ENCODE results near the gene GFOD1.
A peak's percentile ranks its signal among the peaks of the same experiment; 100 is the strongest.

GFOD1 gene, protein sequence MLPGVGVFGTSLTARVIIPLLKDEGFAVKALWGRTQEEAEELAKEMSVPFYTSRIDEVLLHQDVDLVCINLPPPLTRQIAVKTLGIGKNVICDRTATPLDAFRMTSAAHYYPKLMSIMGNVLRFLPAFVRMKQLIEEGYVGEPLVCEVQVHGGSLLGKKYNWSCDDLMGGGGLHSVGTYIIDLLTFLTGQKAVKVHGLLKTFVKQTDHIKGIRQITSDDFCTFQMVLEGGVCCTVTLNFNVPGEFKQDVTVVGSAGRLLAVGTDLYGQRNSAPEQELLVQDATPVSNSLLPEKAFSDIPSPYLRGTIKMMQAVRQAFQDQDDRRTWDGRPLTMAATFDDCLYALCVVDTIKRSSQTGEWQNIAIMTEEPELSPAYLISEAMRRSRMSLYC

DNA sequence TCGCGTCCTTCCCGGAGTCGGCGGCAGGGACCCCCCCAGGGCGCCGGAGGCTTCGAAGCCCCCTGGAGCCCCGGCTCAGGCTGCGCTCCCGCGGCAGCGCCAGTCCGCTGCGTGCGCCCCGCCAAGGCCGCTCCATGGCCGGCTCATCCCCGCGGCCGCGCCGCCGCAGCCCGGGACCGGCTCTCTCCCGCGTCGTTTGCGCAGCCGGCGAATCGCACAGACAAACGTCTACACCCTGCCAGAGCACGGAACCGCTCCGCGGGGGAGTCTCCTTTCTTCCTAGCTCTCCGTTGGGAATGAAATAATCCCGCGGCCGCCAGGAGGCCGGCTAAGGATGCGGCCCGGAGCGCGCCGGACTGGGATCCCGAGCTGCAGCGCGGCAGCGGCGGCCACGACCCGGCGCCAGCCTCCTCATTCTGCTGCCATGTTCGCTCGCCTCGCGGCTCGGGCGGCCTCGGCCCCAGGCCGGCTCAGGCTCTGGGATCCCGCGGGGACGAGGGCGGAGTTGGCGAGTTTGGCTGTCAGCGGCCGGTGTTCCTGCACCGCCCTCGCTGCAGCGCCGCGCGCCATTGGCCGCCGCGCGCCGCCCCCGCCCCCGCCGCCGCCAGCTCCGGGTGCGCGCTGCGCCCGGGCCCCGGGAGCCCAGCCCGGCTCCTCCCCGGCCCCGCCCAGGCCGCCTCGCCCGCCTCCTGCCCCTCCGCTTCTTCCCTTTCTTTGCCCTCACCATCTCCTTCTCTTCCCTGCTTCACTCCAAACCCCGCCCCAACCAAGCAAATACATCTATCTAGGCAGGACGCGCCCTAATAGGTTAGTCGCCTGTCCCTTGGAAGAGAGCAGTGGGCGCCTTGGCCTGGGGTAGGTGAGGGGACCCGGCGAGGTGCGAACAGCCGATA is at the start of gene GFOD1:
Gene GFOD1, minus strand, starts transcription at position 479 of the 893 bp plus-strand sequence. CDS start 710 bp downstream, outside the sequence.
- no peaks in the 10 kb centered on the region for H3K36me3 Mint-ChIP-seq (ENCODE audit: low read depth)
- H3K27me3 Mint-ChIP-seq (ENCODE audit: low read depth), result peaks cover 30% of the 10 kb centered on the region
- peak within 1 kb of the TSS; percentile 71 for H3K27ac Mint-ChIP-seq
- peak within 1 kb of the TSS; percentile 90 for H3K4me3 Mint-ChIP-seq
- H3K9me3 Mint-ChIP-seq, result no peaks in the 10 kb centered on the region
- H3K4me1 Mint-ChIP-seq (ENCODE audit: low read depth), result peaks cover 35% of the 10 kb centered on the region

DNA sequence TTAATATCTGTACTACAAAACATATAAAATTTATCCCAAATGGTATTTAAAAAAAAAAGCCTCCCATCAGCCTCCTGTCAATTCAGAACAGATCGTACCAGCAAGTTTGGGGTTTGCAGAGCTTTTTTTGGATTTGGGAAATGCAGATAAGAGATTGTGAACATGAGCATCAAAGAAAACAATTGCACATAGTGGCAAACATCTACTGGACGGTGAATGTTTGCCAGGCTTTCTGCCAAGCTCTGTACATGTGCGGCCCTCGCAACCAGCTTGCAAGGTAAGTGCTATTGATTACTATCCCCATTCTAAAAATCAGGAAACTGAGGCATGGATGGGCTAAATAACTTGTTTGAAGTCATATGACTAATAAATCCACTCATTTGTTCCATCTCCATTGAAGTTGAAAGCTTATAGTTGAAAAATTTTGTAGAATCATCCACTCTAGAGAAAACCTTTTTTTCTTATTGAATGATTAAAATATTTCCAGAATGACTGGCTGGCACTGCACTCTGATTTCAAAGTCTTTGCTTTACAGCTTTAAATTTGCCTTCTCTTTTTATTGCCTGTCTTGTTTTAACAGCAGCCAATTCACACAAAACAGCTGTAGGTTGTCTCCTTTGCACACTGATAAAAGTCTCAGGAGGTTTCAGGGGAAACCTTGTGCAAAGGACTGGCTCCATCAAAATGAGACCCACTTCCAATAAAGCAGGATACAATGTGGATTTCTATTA is 49.6 kb upstream of the GFOD1 start:
- Mint-ChIP-seq H3K36me3 (ENCODE audit: low read depth) (no peaks in the 10 kb centered on the region), H3K4me1 (ENCODE audit: low read depth) (peaks cover 2% of the 10 kb centered on the region), H3K27ac (no peak overlapping the region), H3K27me3 (ENCODE audit: low read depth) (peaks cover 5% of the 10 kb centered on the region), H3K9me3 (no peaks in the 10 kb centered on the region), H3K4me3 (no peak overlapping the region)

DNA sequence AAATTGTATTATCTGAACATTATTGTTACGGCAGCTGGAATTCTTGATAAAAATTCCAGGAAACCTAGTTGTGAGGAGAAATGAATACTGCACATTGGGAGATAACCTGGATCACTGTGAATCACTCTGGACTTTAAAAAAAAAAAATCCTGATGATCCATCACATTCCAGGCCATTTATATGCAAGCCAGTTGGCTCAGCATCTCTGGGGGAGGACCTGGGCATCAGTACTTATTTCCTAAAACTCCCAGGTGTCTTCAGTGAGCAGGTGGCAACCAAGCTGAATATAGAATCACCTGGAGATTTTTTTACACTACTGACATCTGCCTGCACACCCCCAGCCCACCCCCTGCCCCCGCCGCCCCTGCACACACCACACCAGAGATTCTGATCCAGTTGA is 47.9 kb upstream of the GFOD1 start:
- H3K9me3 Mint-ChIP-seq, result no peaks in the 10 kb centered on the region
- H3K27ac Mint-ChIP-seq, result no peak overlapping the region
- H3K4me3 Mint-ChIP-seq, result no peak overlapping the region
- peaks cover 2% of the 10 kb centered on the region for H3K4me1 Mint-ChIP-seq (ENCODE audit: low read depth)
- H3K27me3 Mint-ChIP-seq (ENCODE audit: low read depth), result peaks cover 5% of the 10 kb centered on the region
- no peaks in the 10 kb centered on the region for H3K36me3 Mint-ChIP-seq (ENCODE audit: low read depth)

DNA sequence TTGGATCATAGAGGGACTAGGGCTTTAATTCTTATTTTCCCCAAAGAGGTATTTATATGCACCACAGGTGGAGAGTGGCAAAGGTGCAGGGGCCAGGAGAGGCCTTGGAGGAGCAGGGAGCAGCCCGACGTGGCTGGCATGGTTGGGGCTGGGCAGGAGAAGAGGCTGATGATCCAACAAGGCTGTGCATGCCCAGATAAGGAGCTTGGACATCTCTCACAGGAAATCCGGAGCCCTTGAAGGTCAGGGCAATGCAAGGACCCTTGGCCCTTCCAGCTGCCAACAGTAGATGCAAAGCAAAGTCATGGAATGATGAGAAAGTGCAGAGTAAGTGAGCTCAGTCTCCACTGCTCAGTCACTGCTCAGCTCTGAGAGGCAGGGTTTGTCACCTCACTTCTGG is 47.1 kb upstream of the GFOD1 start:
- Mint-ChIP-seq H3K27ac (no peak overlapping the region), H3K4me1 (ENCODE audit: low read depth) (peaks cover 2% of the 10 kb centered on the region), H3K4me3 (no peak overlapping the region), H3K27me3 (ENCODE audit: low read depth) (peaks cover 5% of the 10 kb centered on the region), H3K9me3 (no peaks in the 10 kb centered on the region), H3K36me3 (ENCODE audit: low read depth) (no peaks in the 10 kb centered on the region)

DNA sequence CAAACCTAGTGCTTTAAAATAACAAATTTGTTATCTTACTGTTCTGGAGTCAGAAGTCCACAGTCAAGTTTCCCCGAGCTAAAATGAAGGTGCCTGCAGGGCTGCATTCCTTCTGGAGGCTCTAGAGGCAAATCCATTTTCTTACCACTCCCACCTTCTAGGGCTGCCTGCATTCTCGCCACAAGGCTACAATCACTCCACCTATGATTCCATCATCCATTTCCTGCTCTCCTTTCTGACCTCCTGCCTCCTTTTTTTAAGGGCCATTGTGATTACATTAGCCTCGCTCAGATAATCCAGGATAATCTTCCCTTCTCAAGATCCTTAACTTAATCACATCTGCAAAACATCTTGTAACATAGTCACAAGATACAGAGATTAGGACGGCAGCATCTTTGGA is 44.6 kb upstream of the GFOD1 start:
- no peak overlapping the region for H3K27ac Mint-ChIP-seq
- no peak overlapping the region for H3K4me3 Mint-ChIP-seq
- H3K36me3 Mint-ChIP-seq (ENCODE audit: low read depth), result no peaks in the 10 kb centered on the region

DNA sequence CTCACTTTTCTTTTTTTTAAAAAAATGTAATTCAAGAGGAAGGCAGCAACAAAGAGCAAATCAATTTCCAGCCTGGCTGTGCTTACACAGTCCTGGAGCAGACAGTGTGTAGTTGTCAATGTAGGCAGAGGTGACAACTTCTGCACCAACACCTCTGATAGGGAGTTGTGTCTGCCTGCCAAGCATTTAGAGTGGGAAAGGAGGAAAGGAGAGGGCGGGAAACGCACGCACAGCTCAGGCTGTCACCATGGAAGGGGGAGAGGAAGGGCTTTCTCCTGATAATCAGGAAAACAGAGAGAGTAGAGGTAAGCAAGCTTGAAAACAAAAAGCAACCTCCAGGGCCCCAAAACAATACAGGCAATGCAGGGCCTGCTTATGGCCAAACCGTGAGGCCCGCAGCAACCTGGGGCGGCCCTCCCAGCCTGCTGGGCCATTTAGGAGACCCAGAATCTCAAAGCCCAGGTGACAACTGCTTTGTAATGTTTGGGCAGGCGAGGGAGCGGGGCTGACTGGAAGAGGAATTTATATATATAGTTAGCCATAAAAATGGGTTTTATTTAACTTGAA is 41.5 kb upstream of the GFOD1 start:
- H3K27ac Mint-ChIP-seq, result no peak overlapping the region
- H3K36me3 Mint-ChIP-seq (ENCODE audit: low read depth), result no peaks in the 10 kb centered on the region
- no peaks in the 10 kb centered on the region for H3K9me3 Mint-ChIP-seq
- H3K27me3 Mint-ChIP-seq (ENCODE audit: low read depth), result no peaks in the 10 kb centered on the region
- H3K4me3 Mint-ChIP-seq, result no peak overlapping the region
- H3K4me1 Mint-ChIP-seq (ENCODE audit: low read depth), result peaks cover 2% of the 10 kb centered on the region

More for the DNA sequence above, 44.6 kb upstream of the GFOD1 start:
- H3K9me3 Mint-ChIP-seq, result no peaks in the 10 kb centered on the region
- no peaks in the 10 kb centered on the region for H3K27me3 Mint-ChIP-seq (ENCODE audit: low read depth)
- no peaks in the 10 kb centered on the region for H3K4me1 Mint-ChIP-seq (ENCODE audit: low read depth)

DNA sequence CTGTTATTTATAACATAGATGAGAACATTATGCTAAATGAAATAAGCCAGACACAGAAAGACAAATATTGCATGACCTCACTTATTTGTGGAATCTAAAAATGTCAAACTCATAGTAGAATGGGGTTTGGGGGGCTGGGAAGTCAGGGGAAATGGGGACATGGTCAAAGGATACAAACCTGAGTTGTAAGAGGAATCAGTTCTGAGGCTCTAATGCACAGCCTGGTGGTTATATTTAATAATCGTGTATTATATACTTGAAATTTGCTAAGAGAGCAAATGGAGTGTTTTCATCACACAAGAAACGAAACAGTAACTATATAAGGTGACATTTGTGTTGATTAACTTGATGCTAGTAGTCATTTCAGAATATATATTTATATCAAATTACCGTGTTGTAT is 40.8 kb upstream of the GFOD1 start:
- Mint-ChIP-seq H3K36me3 (ENCODE audit: low read depth) (no peaks in the 10 kb centered on the region), H3K9me3 (no peaks in the 10 kb centered on the region), H3K4me1 (ENCODE audit: low read depth) (peaks cover 2% of the 10 kb centered on the region), H3K27me3 (ENCODE audit: low read depth) (no peaks in the 10 kb centered on the region), H3K27ac (no peak overlapping the region), H3K4me3 (no peak overlapping the region)

DNA sequence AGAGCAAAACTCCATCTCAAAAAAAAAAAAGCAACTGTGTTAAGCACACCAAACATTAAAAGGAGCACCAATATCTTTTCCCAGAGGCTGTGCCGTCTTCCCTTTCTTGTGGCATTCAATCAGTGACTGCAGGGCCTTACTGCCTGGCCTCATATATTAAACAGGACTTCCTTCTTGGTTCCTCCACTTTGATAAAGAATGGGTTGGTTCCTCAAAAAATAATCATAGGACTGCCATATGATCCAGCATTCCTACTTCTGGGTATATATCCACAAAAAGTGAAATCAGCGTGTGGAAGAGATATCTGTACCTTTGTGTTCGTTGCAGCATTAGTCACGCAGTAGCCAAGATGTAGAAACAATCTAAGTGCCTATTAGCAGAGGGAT is 40.3 kb upstream of the GFOD1 start:
- Mint-ChIP-seq H3K36me3 (ENCODE audit: low read depth) (no peaks in the 10 kb centered on the region), H3K4me3 (no peak overlapping the region), H3K9me3 (no peaks in the 10 kb centered on the region), H3K27ac (no peak overlapping the region), H3K4me1 (ENCODE audit: low read depth) (peaks cover 2% of the 10 kb centered on the region), H3K27me3 (ENCODE audit: low read depth) (no peaks in the 10 kb centered on the region)

DNA sequence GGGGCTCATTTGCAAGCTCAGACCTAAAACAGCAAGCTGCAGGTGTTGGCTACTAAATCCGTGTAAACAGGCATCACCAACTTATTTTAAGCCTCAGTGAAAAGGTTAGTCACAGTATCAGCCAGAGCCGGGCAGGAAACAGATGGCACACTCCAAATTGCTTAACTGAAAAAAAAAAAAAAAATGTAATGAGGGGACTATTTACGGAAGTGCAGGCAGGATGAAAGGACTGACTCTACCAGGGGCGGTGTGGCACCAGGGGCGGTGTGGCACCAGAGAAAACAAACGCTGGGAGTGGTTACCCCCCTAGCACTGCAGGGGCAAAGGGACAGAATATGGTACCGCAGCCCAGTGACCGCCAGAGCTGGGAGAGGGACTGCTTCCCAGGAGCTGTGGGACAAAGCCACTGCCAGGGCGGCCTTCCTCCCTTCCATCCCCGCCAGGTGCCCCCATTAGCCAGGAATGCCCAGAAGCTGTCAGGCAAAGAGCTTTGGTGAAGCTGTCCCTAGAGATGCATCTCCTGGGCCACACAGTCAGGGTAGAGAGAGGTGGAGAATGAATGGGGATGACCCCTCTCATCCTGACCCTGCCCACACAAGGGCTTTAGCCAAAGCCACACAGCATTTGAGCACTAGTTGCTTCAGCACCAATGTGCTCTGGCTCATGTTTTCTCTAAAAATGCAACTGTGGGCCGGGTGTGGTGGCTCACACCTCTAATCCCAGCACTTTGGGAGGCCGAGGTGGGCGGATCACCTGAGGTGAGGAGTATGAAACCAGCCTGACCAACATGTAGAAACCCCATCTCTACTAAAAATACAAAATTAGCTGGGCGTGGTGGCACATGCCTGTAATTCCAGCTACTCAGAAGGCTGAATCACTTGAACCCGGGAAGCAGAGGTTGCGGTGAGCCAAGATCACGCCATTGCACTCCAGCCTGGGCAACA is 39.6 kb upstream of the GFOD1 start:
- Mint-ChIP-seq H3K36me3 (ENCODE audit: low read depth) (no peaks in the 10 kb centered on the region), H3K27me3 (ENCODE audit: low read depth) (no peaks in the 10 kb centered on the region), H3K27ac (no peak overlapping the region), H3K4me1 (ENCODE audit: low read depth) (peaks cover 2% of the 10 kb centered on the region), H3K9me3 (no peaks in the 10 kb centered on the region), H3K4me3 (no peak overlapping the region)

DNA sequence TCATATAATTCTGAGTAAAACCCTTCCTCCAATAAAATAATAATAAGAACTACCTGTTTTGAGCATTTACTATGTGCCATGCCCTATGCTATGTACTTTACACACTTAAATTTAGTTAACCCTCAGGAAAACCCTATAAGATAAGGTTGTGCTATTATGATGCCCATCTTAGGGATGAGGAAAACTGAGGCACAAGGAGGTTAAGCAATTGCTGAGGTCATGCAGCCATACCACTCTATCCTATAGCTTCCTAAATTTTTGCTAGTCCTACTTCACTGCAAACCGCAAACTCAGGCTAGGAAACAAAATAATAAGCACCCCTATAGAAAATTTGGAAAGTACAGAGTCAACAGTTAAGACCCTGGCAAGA is 38.9 kb upstream of the GFOD1 start:
- Mint-ChIP-seq H3K9me3 (no peaks in the 10 kb centered on the region), H3K4me1 (ENCODE audit: low read depth) (peaks cover 2% of the 10 kb centered on the region), H3K4me3 (no peak overlapping the region), H3K27ac (no peak overlapping the region), H3K36me3 (ENCODE audit: low read depth) (no peaks in the 10 kb centered on the region), H3K27me3 (ENCODE audit: low read depth) (no peaks in the 10 kb centered on the region)

DNA sequence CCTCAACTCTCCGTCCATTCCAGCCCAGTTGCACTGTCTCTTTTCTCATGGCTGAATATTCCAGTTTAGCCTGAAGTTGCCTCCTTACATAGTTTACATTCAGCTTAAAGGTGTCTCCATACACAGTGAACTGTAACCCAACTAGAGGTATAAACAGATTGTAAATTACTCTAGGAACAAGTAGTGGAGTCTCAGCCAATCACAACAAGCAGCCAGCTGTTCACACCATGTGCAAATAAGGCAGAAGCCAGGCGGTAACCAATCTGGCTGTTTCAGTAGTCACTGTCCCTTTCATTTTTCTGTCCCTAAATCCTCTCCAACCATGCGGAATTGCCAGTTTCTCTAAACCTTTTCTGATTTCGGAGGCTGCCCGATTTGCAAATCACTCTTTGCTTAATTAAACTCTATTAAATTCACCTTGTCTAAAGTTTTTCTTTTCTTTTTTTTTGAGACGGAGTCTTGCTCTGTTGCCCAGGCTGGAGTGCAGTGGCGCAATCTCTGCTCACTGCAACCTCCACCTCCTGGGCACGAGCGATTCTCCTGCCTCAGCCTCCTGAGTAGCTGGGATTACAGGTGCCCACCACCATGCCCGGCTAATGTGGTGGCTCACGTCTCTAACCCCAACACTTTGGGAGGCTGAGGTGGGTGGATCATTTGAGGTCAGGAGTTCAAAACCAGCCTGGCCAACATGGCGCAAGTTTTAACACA is 37.6 kb upstream of the GFOD1 start:
- peaks cover 2% of the 10 kb centered on the region for H3K4me1 Mint-ChIP-seq (ENCODE audit: low read depth)
- no peak overlapping the region for H3K4me3 Mint-ChIP-seq
- H3K27ac Mint-ChIP-seq, result no peak overlapping the region
- no peaks in the 10 kb centered on the region for H3K9me3 Mint-ChIP-seq
- H3K27me3 Mint-ChIP-seq (ENCODE audit: low read depth), result no peaks in the 10 kb centered on the region
- H3K36me3 Mint-ChIP-seq (ENCODE audit: low read depth), result no peaks in the 10 kb centered on the region

DNA sequence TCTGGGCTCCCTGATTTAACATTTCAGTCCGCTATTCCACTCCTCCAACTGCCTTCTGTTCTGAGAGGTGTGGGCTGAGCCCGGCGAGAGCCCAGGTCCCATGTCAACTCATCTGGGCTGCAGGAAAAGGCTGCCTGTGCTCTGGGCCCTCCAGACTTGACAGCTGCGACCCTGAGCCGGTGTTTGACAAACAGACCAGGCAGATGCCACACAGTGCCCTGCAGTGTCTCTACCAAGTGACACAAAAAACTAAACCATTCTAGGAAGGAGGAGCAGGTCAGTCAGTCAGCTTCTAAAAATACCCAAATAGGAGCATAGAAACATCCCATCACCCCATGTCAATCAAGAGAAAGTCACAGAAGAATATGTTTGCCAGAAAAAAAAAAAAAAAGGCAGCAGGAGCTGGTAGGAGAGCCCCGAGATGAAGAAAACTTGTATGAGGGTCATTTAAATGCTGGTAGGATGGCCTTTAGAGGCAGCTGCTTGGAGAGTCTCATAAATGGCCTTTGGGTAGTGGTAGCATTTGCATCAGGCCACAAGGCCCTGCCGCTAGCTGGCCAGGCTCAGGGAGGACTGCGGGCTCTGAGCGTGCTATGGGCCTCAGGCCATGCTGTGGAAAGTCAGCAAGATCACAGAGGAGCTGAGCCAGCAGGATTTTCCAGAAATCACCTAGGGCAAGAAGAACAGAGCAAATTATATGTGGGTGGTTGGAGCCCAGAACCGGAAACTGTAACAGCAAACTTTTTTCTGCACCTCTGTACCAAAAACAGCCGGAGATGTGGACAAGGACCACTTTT is 36.6 kb upstream of the GFOD1 start:
- Mint-ChIP-seq H3K4me3 (no peak overlapping the region), H3K36me3 (ENCODE audit: low read depth) (no peaks in the 10 kb centered on the region), H3K27me3 (ENCODE audit: low read depth) (peaks cover 4% of the 10 kb centered on the region), H3K4me1 (ENCODE audit: low read depth) (peaks cover 2% of the 10 kb centered on the region), H3K9me3 (no peaks in the 10 kb centered on the region), H3K27ac (no peak overlapping the region)
